GM10266 (cell line): ENCODE results near the gene CEP164.

Experiments
- DNase-seq: peaks from one replicate; pipeline ENCODE4 v3.0.0; 2012; ENCODE audit errors: extremely low spot score
- TF ChIP-seq, protein P1 (sequence below): IDR thresholded peaks from 2 replicates; pipeline ENCODE4 v1.5.1; 2012; ENCODE audit warnings: mild to moderate bottlenecking, low read depth; ENCODE audit not compliant: control insufficient read depth, insufficient read depth; ENCODE audit errors: missing control alignments

CEP164 gene

DNA sequence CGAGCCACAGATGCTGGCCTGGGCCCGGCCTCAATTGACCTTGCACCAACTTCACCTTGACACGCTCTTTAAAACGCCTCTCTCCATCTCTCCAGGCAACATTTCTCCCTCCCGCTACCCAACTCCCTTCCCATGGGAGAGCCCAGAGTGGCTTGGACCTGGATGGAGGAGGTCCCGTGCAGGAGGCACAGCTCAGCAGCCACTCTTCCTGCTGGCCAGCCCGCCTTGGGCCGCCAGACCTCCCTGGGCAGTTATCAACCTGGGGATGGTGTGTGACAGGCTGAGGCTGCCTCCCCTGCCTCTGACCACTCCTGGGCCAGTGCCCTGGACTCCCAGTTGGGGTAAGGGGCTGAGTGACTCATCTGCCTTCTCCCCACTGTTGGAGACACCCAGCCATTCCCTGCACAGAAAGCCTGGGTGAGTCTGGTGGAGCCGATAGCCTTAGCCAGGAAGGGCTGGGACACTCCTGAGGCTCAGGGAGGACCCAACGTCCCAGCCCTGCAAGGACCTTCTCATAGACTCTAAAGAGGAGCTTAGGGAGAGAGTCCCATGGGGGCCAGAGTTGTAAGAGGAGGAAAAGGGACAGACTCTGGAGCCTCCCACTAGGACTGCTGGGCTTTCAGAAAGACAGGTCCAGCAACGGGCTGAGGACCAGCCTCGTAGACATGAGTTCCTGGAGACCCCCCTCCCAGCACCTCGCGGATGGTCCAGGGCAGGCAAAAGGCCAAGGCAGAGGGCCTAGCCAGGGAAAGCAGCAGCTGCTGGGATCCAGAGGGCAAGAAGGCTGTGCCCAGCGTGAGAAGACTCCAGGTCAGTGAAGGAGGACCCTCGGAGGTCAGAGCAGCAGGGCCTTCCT, 131.7 kb downstream of the CEP164 start:
- DNase-seq = no peak
- TF ChIP-seq, protein P1, sequence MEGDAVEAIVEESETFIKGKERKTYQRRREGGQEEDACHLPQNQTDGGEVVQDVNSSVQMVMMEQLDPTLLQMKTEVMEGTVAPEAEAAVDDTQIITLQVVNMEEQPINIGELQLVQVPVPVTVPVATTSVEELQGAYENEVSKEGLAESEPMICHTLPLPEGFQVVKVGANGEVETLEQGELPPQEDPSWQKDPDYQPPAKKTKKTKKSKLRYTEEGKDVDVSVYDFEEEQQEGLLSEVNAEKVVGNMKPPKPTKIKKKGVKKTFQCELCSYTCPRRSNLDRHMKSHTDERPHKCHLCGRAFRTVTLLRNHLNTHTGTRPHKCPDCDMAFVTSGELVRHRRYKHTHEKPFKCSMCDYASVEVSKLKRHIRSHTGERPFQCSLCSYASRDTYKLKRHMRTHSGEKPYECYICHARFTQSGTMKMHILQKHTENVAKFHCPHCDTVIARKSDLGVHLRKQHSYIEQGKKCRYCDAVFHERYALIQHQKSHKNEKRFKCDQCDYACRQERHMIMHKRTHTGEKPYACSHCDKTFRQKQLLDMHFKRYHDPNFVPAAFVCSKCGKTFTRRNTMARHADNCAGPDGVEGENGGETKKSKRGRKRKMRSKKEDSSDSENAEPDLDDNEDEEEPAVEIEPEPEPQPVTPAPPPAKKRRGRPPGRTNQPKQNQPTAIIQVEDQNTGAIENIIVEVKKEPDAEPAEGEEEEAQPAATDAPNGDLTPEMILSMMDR = no peak

DNA sequence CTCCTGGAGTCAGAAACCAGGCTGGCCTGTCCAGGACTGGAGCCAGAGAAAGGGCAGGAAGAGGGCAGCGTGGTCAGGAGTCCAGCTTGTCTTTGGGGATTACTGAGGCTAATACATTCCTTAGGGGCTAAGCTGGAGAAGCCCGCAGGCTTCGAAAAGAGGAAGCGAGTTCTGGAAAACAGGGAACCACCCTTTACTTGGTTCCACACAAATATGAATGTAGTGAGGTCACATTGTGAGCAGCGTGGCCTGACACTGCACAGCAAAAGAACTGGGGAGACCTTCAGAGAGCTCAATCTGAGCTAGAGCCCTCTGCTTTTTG, 132.3 kb downstream of the CEP164 start:
- TF ChIP-seq, protein P1 = no peak
- no peak for DNase-seq

DNA sequence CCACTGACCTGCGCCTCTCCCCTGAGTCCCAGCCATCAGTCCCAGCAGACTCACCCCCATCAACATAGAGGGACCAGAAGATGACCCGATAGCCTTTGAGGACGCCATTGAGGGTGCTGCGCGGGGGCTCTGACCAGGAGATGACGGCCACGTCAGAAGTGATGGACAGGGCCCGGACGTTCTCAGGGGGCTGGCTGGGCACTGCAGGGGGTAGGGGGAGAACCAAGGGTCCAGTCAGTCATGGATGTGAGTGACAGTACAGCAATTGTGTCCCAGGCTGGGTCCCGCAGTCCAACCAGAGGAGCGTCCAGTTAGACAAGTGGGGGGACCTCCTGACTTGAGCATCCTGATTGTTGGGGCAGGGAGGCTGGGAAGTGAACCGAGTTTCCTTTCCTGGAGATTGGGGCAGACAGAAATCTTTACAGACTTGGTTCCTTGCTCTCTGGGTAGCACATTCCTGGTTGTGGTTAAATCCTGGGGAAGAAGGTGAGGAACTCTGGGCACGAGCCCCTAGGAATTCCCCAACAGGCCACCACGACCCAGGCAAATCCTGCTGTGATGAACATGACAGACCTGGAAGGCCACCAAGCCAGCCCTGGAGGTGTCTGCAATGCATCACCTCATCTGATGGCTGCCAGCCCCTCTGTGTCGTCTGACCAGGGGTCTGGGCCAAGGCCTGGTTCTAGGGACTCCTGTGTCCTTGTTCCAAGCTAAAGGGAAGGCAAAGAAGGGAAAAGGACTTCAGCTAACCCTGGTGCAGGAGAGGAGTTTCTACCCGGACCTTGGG, 133.9 kb downstream of the CEP164 start:
- no peak for DNase-seq
- TF ChIP-seq, protein P1 = no peak

DNA sequence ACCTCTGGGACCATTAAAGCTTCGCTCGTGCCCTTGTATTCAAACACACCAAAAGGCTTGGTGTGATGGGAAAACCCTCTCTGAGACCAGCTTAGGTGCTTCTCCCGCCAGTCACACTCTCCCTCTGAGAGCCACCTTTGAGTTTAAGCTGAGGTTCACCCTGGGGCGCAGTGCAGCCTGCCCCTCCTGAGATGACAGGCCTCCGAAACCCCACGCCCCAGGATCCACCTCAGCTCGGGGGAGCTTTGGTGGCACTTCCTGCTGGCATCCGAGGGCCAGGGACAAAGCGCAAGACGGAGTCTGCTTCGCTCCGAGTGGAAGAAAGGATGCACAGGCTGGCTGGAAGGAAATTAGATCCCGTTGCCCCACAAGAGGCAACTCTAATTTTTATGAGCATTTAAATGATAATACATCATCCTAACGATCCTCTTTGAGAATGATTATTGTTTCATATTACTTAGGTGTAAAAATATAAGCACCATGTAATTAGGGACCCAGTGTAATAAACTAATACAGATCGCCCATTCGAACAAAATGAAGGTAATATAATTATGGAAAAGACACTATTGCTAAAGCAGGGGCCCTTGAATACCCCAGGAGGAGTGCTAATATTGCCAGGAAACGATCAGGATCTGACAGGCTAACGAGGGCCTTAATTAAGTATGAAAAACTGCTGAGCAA, 134.7 kb downstream of the CEP164 start:
- no peak for DNase-seq
- TF ChIP-seq, protein P1 = no peak

DNA sequence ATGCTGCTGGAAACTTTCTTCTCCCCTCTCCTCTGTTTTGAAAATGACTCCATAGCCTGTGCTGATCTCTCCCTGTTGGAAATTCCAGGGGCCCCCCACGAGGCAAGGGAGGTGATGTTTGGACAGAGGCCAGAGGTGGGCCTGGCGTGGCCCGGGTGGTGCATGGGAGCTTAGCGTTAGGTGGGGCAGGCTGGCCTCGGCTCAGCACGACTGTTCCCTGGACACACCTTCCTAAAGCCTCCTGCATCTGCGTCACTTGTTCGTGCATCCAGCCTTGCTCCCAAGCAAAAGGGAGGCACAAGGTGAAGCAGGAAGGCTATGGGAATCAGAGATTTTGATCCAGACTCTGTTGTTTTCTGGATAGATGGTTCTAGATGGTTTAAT, 135.2 kb downstream of the CEP164 start:
- TF ChIP-seq, protein P1 = no peak
- no peak for DNase-seq
